RWPE2 (cell line): ENCODE measurements around the gene SEC24D.

Experiments
- ATAC-seq: fragments of 200-7000 bp; cut with Tn5 transposase; 3 replicates; pipeline ENCODE4 v1.9.1; 2021; ENCODE audit warnings: low read depth
- DNase-seq: peaks from one replicate; pipeline ENCODE4 v3.0.0-alpha.2; 2020; ENCODE audit warnings: low spot score
- H3K27ac ChIP-seq: fragments of 450-650 bp; 2 replicates; pipeline ENCODE4 v1.5.1; 2017; ENCODE audit warnings: mild to moderate bottlenecking; ENCODE audit not compliant: poor library complexity, severe bottlenecking
- H3K27me3 ChIP-seq: fragments of 250-450 bp; sonication (Bioruptor Pico); 2 replicates; pipeline ENCODE4 v1.5.1; 2021; ENCODE audit warnings: mild to moderate bottlenecking, moderate library complexity; ENCODE audit not compliant: insufficient read depth, poor library complexity, severe bottlenecking
- H3K36me3 ChIP-seq: fragments of 250-450 bp; sonication (Bioruptor Pico); 2 replicates; pipeline ENCODE4 v1.5.1; 2020; ENCODE audit warnings: low read depth, mild to moderate bottlenecking, moderate library complexity
- H3K4me1 ChIP-seq: fragments of 250-450 bp; sonication (Bioruptor Pico); 2 replicates; pipeline ENCODE4 v1.5.1; 2021; ENCODE audit warnings: mild to moderate bottlenecking, moderate library complexity; ENCODE audit not compliant: insufficient read depth, poor library complexity, severe bottlenecking
- H3K4me3 ChIP-seq: fragments of 250-450 bp; sonication (Bioruptor Pico); 2 replicates; pipeline ENCODE4 v1.5.1; 2021; ENCODE audit warnings: mild to moderate bottlenecking, moderate library complexity; ENCODE audit not compliant: severe bottlenecking
- H3K9me3 ChIP-seq: fragments of 250-450 bp; sonication (Bioruptor Pico); 2 replicates; pipeline ENCODE4 v1.5.1; 2021; ENCODE audit warnings: mild to moderate bottlenecking, moderate library complexity; ENCODE audit not compliant: severe bottlenecking
- CTCF ChIP-seq: fragments of 450-650 bp; IDR thresholded peaks from one replicate; pipeline ENCODE4 v1.5.1; 2017; ENCODE audit warnings: mild to moderate bottlenecking, moderate library complexity; ENCODE audit not compliant: poor library complexity, severe bottlenecking

SEC24D gene

DNA sequence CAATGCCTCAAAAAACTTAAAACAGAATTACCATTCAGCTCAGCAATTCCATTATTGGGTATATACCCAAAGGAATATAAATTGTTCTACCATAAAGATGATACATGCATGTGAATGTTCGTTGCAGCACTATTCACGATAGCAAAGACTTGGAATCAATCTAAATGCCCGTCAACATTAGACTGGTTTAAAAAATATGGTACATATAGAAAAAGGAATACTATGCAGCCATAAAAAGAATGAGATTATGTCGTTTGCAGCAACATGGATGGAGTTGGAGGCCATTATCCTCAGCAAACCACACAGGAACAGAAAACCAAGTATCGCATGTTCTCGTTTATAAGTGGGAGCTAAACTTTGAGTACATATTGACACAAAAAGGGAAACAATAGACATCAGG, 41.9 kb upstream of the SEC24D start:
- H3K4me3 ChIP-seq: no peak overlapping the region
- no peak overlapping the region for H3K27ac ChIP-seq
- ATAC-seq: no peak

DNA sequence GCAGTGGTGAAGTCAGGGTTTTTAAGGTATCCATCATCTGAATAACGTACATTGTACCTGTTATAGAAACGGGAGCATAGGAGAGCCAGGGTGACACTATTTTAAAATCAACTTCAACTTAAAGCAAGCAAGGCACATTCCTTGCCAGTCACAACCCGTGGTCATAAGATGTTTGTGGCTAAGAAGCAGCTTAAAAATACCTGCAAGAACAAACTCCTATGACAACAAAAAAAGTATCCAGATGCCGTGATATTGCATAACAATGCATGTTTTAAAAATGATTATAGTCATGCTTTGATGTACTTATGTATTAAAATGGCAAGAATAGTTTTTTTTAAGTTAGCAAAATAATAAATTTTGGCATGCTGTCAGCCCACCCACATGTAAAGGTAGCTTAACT, 36.3 kb upstream of the SEC24D start:
- Histone ChIP-seq H3K4me3 (no peak overlapping the region), H3K4me1 (no peaks in the 10 kb centered on the region), H3K27ac (no peak overlapping the region), H3K36me3 (no peaks in the 10 kb centered on the region), H3K27me3 (no peaks in the 10 kb centered on the region), H3K9me3 (no peaks in the 10 kb centered on the region)
- no peak for ATAC-seq
- no peak for DNase-seq
- TF ChIP-seq CTCF: no peak

More for the DNA sequence above, 41.9 kb upstream of the SEC24D start:
- no peaks in the 10 kb centered on the region for H3K4me1 ChIP-seq
- no peak for DNase-seq
- no peak for TF ChIP-seq CTCF
- H3K9me3 ChIP-seq: no peaks in the 10 kb centered on the region
- no peaks in the 10 kb centered on the region for H3K27me3 ChIP-seq
- H3K36me3 ChIP-seq: no peaks in the 10 kb centered on the region

DNA sequence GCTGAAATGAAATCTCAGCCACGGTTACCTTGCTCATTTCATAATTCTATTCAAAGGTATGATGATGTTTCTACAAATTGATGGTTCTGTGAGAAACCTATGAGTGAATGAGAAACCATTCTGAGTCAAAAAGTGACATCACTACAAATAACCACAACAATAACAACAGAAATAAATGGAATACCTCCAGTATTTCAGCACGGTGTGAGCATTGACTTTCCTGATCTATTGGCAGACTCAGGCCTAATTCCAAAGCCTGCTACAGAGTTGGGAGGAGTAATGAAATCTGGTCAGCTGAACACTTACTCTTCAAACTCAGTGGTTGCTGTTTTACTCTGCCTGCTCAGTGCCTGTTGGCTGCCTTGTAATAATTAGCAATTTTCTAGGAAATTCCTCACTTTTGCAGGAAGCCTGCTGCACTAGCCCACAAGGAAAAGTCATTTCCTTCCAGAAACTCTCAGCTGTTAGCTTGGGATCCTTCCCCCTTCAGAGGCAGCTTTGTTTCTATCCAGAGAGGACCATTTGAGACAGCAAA, 33.9 kb upstream of the SEC24D start:
- DNase-seq (no peak), ATAC-seq (peak; percentile 27; the same call in 1 of the 3 replicates)
- no peak for TF ChIP-seq CTCF
- Histone ChIP-seq H3K9me3 (no peaks in the 10 kb centered on the region), H3K27me3 (no peaks in the 10 kb centered on the region), H3K4me1 (no peaks in the 10 kb centered on the region), H3K27ac (no peak overlapping the region), H3K36me3 (no peaks in the 10 kb centered on the region), H3K4me3 (no peak overlapping the region)

GRCh38 chr4:118867311-118868067, 31.6 kb upstream of the SEC24D start:
- Histone ChIP-seq H3K4me3 (no peak overlapping the region), H3K27ac (no peak overlapping the region), H3K9me3 (no peaks in the 10 kb centered on the region), H3K36me3 (no peaks in the 10 kb centered on the region), H3K27me3 (no peaks in the 10 kb centered on the region), H3K4me1 (no peaks in the 10 kb centered on the region)
- no peak for TF ChIP-seq CTCF
- no peak for DNase-seq
- ATAC-seq: no peak

- Histone ChIP-seq H3K27me3 (no peaks in the 10 kb centered on the region), H3K9me3 (no peaks in the 10 kb centered on the region), H3K27ac (no peak overlapping the region), H3K4me1 (no peaks in the 10 kb centered on the region), H3K36me3 (no peaks in the 10 kb centered on the region), H3K4me3 (no peak overlapping the region)
- DNase-seq (no peak), ATAC-seq (no peak)
- TF ChIP-seq CTCF: no peak
These were observed 30.5 kb upstream of the SEC24D start for GRCh38 chr4:118866442-118866841.
